Activated naive CD4-positive, alpha-beta T cell treated with anti-CD3 and anti-CD28 coated beads, Interleukin-2, amount 10 ng/mL, durations not matched to agents 7 days and 5 days (primary cell): ENCODE results near the gene HGS.
"Not testable (repeated sequence)": the region's sequence is repeated elsewhere in the genome, so short reads cannot be mapped to it uniquely, and the experiment has no call there.

ENCODE experiments used
- CTCF ChIA-PET: fragments of 350-600 bp; sonication (Branson Sonifier 250); formaldehyde crosslinking; loops from one replicate; lab custom pipeline; 2021; ENCODE audit warnings: antibody characterized with exemption; lab: Charles Lee
- DNase-seq: peaks from one replicate; pipeline ENCODE4 v3.0.0-alpha.2; 2020
- H3K27ac Mint-ChIP-seq: one replicate; pipeline ENCODE4 v1.8.0; 2021; ENCODE audit warnings: mild to moderate bottlenecking, moderate library complexity, mixed read lengths
- H3K27me3 Mint-ChIP-seq: one replicate; pipeline ENCODE4 v1.8.0; 2021; ENCODE audit warnings: mild to moderate bottlenecking, mixed read lengths
- H3K36me3 Mint-ChIP-seq: one replicate; pipeline ENCODE4 v1.8.0; 2021; ENCODE audit warnings: mixed read lengths
- H3K4me1 Mint-ChIP-seq: one replicate; pipeline ENCODE4 v1.8.0; 2021; ENCODE audit warnings: mixed read lengths
- H3K4me3 Mint-ChIP-seq: one replicate; pipeline ENCODE4 v1.8.0; 2021; ENCODE audit warnings: mild to moderate bottlenecking, moderate library complexity, mixed read lengths
- H3K9me3 Mint-ChIP-seq: one replicate; pipeline ENCODE4 v1.8.0; 2021; ENCODE audit warnings: mixed read lengths

Gene HGS

DNA sequence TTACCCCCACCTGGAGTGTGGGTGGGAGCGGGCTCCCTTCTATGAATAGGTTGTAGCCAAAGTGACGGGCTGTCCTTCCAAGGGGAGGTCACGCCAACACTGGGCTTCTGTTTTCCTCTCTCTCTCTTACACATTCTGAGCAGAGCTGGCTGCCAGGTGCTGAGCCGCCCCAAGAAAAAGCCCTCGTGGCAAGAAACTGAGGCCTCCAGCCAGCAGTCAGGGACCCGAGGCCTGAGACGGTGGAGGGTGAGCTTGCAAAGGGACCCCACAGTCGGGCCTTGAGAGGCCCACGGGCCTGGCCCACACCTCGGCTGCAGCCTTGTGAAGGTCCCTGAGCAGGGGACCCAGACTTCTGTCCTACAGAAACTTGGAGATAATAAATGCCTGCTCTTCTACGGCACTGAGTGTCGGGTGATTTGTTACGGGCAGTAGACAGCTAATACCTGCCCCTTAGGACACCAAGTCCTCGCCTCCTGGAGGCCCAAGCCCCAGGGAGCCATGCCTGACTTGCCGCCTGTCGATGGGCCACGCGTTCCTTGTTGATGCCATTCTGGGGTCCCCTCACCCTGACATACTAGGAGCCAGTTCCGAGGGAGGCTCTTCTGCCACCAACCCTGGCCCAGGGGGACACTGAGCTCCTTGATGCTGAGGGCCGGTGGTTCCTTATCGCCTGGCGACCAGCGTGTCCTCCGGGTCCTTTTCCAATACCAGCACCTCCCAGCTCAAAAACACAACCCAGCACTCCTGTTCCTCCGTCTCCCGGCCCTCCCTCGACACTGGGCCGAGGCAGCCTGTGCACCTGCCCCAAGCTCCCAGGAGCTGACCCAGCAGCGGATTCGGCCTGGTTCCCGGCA, 54.4 kb downstream of the HGS start:
- no peaks in the 10 kb centered on the region for H3K36me3 Mint-ChIP-seq
- H3K9me3 Mint-ChIP-seq, result no peaks in the 10 kb centered on the region
- no peak overlapping the region for H3K27ac Mint-ChIP-seq
- peaks cover 12% of the 10 kb centered on the region for H3K4me1 Mint-ChIP-seq
- DNase-seq, result no peak
- peaks cover 79% of the 10 kb centered on the region for H3K27me3 Mint-ChIP-seq
- no peak overlapping the region for H3K4me3 Mint-ChIP-seq
- CTCF ChIA-PET, result no interaction called here

DNA sequence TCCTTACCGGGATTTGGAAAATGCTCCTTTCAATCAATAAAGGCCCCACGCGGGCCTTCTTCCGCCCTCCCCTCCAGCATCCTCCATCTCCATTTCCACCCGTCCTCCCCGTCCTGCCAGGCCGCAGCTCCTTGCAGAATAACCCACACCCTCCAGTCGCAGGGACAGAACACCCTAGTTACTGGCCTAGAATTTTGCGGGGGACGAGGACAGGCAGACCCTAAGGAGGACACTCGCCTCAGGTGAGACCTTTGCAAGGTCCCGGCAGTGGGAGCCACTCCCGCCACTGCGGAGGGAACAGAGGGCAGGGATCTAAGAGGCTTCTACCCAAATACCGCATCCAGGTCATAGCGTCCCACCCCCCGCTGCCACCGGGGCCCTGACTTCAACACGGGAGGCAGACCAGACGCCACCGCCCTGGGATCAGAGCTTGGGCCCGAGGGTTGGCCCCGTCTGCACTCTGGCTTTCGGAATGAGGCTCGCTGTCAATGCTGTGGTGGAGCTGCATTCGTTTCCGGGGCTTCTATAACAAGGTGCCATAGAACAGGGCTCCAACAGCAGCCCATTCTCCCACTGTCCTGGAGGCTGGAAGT, 55.1 kb downstream of the HGS start:
- Mint-ChIP-seq H3K4me1 (peaks cover 9% of the 10 kb centered on the region), H3K27me3 (peaks cover 72% of the 10 kb centered on the region), H3K36me3 (no peaks in the 10 kb centered on the region), H3K9me3 (no peaks in the 10 kb centered on the region), H3K4me3 (no peak overlapping the region), H3K27ac (no peak overlapping the region)
- DNase-seq, result no peak
- CTCF ChIA-PET, result no interaction called here

DNA sequence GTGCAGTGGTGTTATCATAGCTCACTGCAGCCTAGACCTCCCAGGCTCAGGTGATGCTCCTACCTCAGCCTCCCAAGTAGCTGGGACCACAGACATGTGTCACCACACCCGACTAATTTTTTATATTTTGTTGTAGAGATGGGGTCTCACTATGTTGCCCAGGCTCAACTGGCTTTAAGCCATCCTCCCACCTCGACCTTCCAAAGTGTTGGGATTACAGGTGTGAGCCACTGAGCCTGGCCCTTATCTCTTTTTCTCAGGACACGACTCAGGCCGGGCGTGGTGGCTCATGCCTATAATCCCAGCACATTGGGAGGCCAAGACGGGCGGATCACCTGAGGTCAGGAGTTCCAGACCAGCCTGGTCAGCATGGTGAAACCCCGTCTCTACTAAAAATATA, 55.8 kb downstream of the HGS start:
- H3K27ac Mint-ChIP-seq, H3K36me3 Mint-ChIP-seq, H3K4me3 Mint-ChIP-seq, DNase-seq, H3K9me3 Mint-ChIP-seq, CTCF ChIA-PET, H3K4me1 Mint-ChIP-seq: not testable (repeated sequence)
- peaks cover 70% of the 10 kb centered on the region for H3K27me3 Mint-ChIP-seq

GRCh38 chr17:81740395-81740961, 56.7 kb downstream of the HGS start:
- CTCF ChIA-PET, result interaction anchor here (0.6 kb wide), 1 partner anchor 90 kb away, joined by 3 read pairs; no protein-coding TSS in a partner anchor
- Mint-ChIP-seq H3K9me3 (no peaks in the 10 kb centered on the region), H3K4me1 (peaks cover 8% of the 10 kb centered on the region), H3K4me3 (no peak overlapping the region), H3K27me3 (peaks cover 61% of the 10 kb centered on the region), H3K27ac (no peak overlapping the region), H3K36me3 (no peaks in the 10 kb centered on the region)
- no peak for DNase-seq

- Mint-ChIP-seq H3K36me3 (no peaks in the 10 kb centered on the region), H3K27me3 (peaks cover 55% of the 10 kb centered on the region)
- DNase-seq, result no peak
Measured at GRCh38 chr17:81741049-81741593, 57.3 kb downstream of the HGS start.

GRCh38 chr17:81741594-81742452, 58.0 kb downstream of the HGS start:
- Mint-ChIP-seq H3K27ac (no peak overlapping the region), H3K4me3 (no peak overlapping the region), H3K36me3 (no peaks in the 10 kb centered on the region), H3K27me3 (peaks cover 49% of the 10 kb centered on the region), H3K4me1 (no peaks in the 10 kb centered on the region), H3K9me3 (no peaks in the 10 kb centered on the region)
- CTCF ChIA-PET, result no interaction called here
- DNase-seq, result no peak

More at GRCh38 chr17:81741049-81741593, 57.3 kb downstream of the HGS start:
- Mint-ChIP-seq H3K27ac (no peak overlapping the region), H3K4me1 (peaks cover 2% of the 10 kb centered on the region), H3K4me3 (no peak overlapping the region), H3K9me3 (no peaks in the 10 kb centered on the region)
- CTCF ChIA-PET, result no interaction called here
